ENCODE measurements around the gene STX5.
"Not testable (repeated sequence)": the region's sequence is repeated elsewhere in the genome, so short reads cannot be mapped to it uniquely, and the experiment has no call there.

STX5 gene

DNA sequence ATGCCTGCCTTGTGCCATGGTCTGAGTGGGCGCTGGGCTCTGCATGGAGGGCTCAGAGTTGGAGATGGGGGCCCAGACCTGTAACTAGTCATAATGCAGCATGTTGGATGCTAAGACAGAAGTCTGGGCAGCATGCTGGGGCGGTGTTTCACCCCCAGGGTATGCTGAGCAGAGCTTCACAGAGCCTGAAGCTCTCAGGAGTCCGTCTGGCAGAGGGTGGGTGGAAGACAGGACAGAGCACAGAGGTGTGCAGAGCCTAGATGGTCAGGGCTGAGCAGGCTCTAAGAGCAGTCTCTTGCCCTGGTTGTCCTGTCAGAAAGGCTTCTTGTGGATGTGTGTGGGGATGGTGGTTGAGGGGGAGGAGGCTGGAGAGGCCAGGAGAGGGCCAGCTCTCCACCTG, 53.4 kb downstream of the STX5 start:
- no peak for DNase-seq

DNA sequence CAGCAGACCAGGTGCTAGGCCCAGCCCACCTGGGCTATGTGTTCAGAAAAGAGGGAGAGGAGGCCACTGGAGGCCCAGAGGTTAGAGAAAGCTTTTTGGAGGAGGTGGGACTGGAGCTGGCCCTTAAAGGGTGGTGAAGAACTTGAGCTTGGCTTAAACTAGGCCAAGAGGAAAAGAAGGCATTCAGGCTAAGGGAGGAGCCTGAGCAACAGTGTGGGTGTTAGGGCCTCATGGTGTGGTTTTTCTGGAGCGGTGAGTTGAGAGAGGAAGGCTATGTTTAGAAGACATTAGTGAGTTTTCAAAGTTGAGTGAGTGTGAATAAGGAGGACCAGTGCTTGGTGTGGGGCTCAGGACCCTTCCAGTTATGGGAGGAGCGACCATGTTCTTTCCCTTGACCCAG, 54.5 kb downstream of the STX5 start:
- no peak for DNase-seq

DNA sequence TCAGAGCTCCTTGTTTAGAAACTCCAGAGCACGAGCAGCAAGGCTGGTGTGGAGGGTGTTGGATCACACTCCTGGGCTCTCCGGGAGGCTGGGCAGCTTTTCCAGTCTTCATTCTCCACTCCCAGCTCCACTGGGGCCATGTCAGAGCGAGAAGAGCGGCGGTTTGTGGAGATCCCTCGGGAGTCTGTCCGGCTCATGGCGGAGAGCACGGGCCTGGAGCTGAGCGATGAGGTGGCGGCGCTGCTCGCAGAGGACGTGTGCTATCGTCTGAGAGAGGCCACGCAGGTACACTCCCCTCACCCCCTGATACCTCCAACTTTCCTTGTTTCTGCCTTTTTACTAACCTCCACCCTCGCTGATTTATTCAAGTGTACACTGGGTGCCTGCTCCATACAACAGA, 56.2 kb downstream of the STX5 start:
- DNase-seq, result no peak

DNA sequence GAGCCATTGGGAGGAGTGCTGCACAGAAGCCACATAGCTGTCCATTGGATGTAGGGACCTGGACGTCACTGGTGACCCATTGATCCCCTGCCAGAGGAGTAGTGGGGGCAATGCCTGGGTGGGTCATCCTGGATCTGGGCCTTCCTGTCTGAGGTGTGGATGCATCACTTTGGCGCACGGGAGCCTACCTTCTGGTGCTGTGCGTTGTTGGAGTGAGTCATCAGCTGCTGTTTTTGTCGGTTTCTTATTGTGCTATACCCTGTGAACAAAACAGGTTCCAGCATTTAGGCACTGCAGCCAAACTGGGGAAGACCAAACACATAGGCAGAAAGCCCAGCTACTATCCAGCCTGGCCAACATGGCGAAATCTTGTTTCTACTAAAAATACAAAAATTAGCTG, 57.4 kb downstream of the STX5 start:
- no peak for DNase-seq

DNA sequence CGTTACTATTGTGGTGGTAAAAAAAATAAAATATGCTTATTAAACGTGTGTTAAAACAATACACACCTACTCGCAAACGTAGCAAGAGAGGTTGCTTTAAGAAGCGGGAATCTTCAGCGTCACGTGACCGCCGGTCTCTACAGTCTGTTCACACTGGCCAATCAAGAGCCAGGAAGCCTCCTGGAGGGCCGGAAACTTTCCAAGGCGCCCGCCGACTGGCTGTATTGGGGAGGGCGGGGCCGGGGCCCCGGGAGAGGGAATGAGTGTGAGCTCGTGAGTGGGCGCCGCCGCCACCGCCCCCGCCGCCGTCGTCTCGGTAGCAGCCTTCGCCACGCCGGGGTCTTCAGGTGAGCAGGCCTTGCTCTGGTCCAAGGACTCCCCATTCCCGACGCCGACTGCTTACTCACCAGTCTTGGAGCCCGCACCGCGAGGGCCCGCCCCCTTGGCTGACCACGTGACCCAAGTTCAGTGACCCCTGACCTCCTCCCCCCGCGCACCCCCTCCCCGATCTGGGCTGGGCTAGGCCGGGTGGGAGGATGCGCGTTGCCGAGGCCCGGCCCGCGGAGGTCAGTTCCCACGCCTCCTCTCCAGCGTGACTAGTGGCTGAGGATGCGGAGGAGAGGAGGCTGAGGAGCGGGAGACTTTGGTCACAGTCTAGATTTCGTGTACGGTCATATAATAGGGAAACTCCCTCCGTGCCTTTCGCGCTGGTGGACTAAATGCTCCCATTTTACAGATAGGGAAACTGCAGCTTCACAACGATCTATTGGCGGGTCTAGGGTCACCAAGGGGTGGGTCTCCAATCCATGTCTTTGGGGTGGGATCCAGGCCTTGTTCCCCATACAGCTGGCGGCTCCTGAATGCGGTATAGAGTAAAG, 60.5 kb downstream of the STX5 start, which contains the start of gene TAF6L:
TSS of gene TAF6L (plus strand) at position 253 of the 878 bp plus-strand sequence. CDS start 4,388 bp downstream, outside the sequence.
- peak; percentile 90 for DNase-seq

DNA sequence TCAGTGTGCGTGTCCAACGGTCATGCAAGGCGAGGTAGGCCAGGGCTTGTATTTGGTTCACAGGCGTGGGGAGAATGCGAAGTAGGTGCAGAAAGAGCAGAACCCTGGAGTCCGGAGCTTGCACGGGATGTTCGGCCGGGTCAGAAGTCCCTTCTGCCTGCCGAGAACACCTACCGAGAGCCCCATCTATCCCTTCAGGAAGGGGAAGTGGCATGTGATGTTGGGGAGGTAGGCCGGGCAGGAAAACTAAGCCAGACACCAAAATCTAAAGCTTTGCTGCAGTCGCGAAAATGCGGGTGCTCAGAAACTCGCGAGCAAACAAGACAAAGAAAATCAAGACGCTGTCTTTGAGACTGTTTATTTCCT, 61.1 kb downstream of the STX5 start:
- peak; percentile 61 for DNase-seq

DNA sequence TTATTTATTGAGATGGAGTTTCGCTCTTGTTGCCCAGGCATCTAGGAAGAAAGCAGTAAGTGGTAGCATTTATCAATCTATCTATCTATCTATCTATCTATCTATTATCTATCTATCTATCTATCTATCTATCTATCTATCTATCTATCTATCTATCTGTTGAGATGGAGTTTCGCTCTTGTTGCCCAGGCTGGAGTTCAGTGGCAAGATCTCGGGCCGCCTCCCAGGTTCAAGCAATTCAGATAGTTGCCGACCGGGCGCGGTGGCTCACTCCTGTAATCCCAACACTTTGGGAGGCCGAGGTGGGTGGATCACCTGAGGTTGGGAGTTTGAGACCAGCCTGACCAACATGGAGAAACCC, 71.0 kb downstream of the STX5 start:
- not testable (repeated sequence) for DNase-seq

DNA sequence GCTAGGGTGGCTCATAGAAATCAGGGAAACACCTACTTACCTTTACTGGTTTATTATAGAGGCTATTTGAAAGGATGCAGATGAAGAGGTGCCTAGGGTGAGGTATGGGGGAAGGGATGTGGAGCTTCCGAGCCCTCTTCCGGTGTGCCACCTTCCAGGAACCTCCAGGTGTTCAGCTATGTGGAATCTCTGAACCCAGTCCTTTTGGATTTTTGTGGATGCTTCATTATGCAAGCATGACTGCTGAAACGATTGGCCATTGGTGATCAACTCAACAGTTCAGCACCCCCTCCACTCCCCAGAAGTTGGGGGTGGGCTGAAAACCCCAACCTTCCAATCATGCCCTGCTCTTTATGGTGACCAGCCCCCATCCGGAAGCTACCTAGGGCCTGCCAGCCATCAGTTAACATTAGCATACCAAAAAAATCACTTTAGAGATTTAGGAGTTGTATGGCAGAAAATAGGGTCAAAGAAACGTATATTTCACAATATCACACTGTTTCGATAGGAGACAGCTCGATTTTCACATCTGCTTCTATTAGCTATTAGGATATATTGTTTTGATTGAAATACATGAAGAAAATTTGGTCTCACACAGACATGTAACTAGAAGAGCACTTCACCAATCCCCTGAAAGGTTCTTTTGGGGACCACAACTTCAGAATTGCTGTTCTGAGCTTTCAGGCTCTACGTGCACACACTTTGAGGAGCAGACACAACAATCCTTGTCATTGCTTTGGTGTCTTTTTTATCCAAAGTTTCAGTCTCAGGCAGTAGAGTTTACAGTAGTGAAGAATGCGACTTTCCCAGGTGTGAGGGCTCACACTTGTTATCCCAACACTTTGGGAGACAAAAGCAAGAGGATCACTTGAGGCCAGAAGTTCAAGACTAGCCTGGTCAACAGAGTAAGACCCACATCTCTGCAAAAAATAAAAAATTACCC, 73.7 kb downstream of the STX5 start:
- no peak for DNase-seq
